IMR-90 (cell line): ENCODE results near the gene BCAS1. TPM values are rescaled to one million over a fixed set of nuclear protein-coding genes. Genes with fewer than 3 reads are reported as not detected.

Experiments
- ATAC-seq: fragments of 200-7000 bp; cut with Tn5 transposase; 2 replicates; pipeline ENCODE4 v1.9.1; 2020; ENCODE audit warnings: low read depth, mild to moderate bottlenecking, moderate library complexity
- BruUV-seq: library from RNA; stranded (reverse); fragments of 400-500 nt; replicated peaks from 2 replicates; lab custom pipeline; 2021; lab: Mats Ljungman, UMichigan
- CTCF ChIA-PET: fragments of 300-600 bp; formaldehyde crosslinking; extraction: SDS; loops from one replicate; lab custom pipeline; 2021; ENCODE audit warnings: antibody characterized with exemption; lab: Yijun Ruan, JAX
- POLR2A ChIA-PET: fragments of 300-600 bp; sonication (Branson Sonifier 250); formaldehyde crosslinking; loops from one replicate; lab custom pipeline; 2022; ENCODE audit warnings: antibody characterized with exemption; ENCODE audit not compliant: unreplicated experiment; lab: Charles Lee
- DNase-seq: peaks from one replicate; pipeline ENCODE4 v3.0.0; 2013
- H2AFZ ChIP-seq: replicated peaks from 2 replicates; pipeline ENCODE3; 2013; ENCODE audit warnings: low read length, mild to moderate bottlenecking; ENCODE audit not compliant: poor library complexity
- H2AK5ac ChIP-seq: 2 replicates; pipeline ENCODE4 v1.6.1; 2013; ENCODE audit warnings: low read depth, low read length, inconsistent platforms
- H2AK9ac ChIP-seq: replicated peaks from 2 replicates; pipeline ENCODE3; 2013; ENCODE audit warnings: mild to moderate bottlenecking, low read depth, low read length, moderate library complexity; ENCODE audit not compliant: poor library complexity
- H2BK120ac ChIP-seq: 2 replicates; pipeline ENCODE4 v1.6.1; 2013; ENCODE audit warnings: low read depth, low read length, inconsistent platforms
- H2BK15ac ChIP-seq: 3 replicates; pipeline ENCODE4 v1.6.1; 2013; ENCODE audit warnings: low read depth, low read length, inconsistent platforms
- H2BK20ac ChIP-seq: 2 replicates; pipeline ENCODE4 v1.6.1; 2013; ENCODE audit warnings: low read depth, mild to moderate bottlenecking, inconsistent platforms, low read length, moderate library complexity
- H2BK5ac ChIP-seq: 2 replicates; pipeline ENCODE4 v1.6.1; 2013; ENCODE audit warnings: mild to moderate bottlenecking, low read depth, low read length, inconsistent platforms; ENCODE audit not compliant: poor library complexity, severe bottlenecking
- H3K14ac ChIP-seq: replicated peaks from 2 replicates; pipeline ENCODE4 v1.6.1; 2013; ENCODE audit warnings: low read depth, low read length, inconsistent platforms
- H3K18ac ChIP-seq: 2 replicates; pipeline ENCODE4 v1.6.1; 2013; ENCODE audit warnings: low read depth, low read length, control low read depth
- H3K23ac ChIP-seq: 2 replicates; pipeline ENCODE4 v1.6.1; 2013; ENCODE audit warnings: low read depth, low read length, inconsistent platforms
- H3K27ac ChIP-seq: 2 replicates; pipeline ENCODE4 v1.5.1; 2013; ENCODE audit warnings: mild to moderate bottlenecking, control low read depth, low read length; ENCODE audit not compliant: insufficient read depth
- H3K27me3 ChIP-seq: 2 replicates; pipeline ENCODE4 v1.6.1; 2013; ENCODE audit warnings: low read length; ENCODE audit not compliant: control insufficient read depth, insufficient read depth
- H3K36me3 ChIP-seq: 2 replicates; pipeline ENCODE4 v1.6.1; 2013; ENCODE audit warnings: low read length, mixed read lengths; ENCODE audit not compliant: control insufficient read depth, insufficient read depth
- H3K4ac ChIP-seq: 2 replicates; pipeline ENCODE4 v1.6.1; 2013; ENCODE audit warnings: low read depth, low read length, inconsistent platforms
- H3K4me1 ChIP-seq: 2 replicates; pipeline ENCODE4 v1.6.1; 2013; ENCODE audit warnings: low read length, mixed read lengths; ENCODE audit not compliant: control insufficient read depth, insufficient read depth
- H3K4me2 ChIP-seq: 2 replicates; pipeline ENCODE4 v1.6.1; 2013; ENCODE audit warnings: low read depth, mild to moderate bottlenecking, control low read depth, low read length, moderate library complexity
- H3K4me3 ChIP-seq: 2 replicates; pipeline ENCODE4 v1.5.1; 2013; ENCODE audit warnings: low read depth, mild to moderate bottlenecking, control low read depth, low read length, moderate library complexity; ENCODE audit not compliant: insufficient read depth
- H3K56ac ChIP-seq: 2 replicates; pipeline ENCODE4 v1.6.1; 2013; ENCODE audit warnings: low read length, inconsistent platforms; ENCODE audit not compliant: insufficient read depth; ENCODE audit errors: extremely low read depth
- H3K79me1 ChIP-seq, 2 experiments: 2 replicates each; pipeline ENCODE4 v1.6.1; 2013; ENCODE audit warnings: low read length in 2 of 2, inconsistent platforms in 1 of 2, low read depth in 1 of 2
- H3K9ac ChIP-seq: 2 replicates; pipeline ENCODE4 v1.6.1; 2013; ENCODE audit warnings: low read depth, low read length, control low read depth
- H3K9me1 ChIP-seq: 2 replicates; pipeline ENCODE4 v1.6.1; 2013; ENCODE audit warnings: low read length, inconsistent platforms; ENCODE audit not compliant: insufficient read depth
- H3K9me3 ChIP-seq: 2 replicates; pipeline ENCODE4 v1.6.1; 2013; ENCODE audit warnings: low read length; ENCODE audit not compliant: control insufficient read depth, insufficient read depth
- H4K20me1 ChIP-seq: 2 replicates; pipeline ENCODE4 v1.6.1; 2013; ENCODE audit warnings: low read length, inconsistent platforms; ENCODE audit not compliant: insufficient read depth
- H4K5ac ChIP-seq: 2 replicates; pipeline ENCODE4 v1.6.1; 2013; ENCODE audit warnings: mild to moderate bottlenecking, low read depth, low read length, control low read depth
- H4K8ac ChIP-seq, 2 experiments: 2 replicates each; pipeline ENCODE4 v1.6.1; 2013; ENCODE audit warnings: low read depth in 2 of 2, low read length in 2 of 2, control low read depth in 1 of 2, inconsistent platforms in 1 of 2
- H4K91ac ChIP-seq: 2 replicates; pipeline ENCODE4 v1.6.1; 2013; ENCODE audit warnings: low read depth, low read length, inconsistent platforms; ENCODE audit not compliant: insufficient read depth
- MAFK ChIP-seq: IDR thresholded peaks from 2 replicates; pipeline ENCODE4 v1.6.1; 2012; ENCODE audit warnings: low read depth, low read length, improper control_type of control experiment
- MAZ ChIP-seq: IDR thresholded peaks from 2 replicates; pipeline ENCODE4 v1.6.1; 2012; ENCODE audit warnings: low read depth, mild to moderate bottlenecking, low read length, improper control_type of control experiment, moderate library complexity, borderline replicate concordance
- MXI1 ChIP-seq: IDR thresholded peaks from 2 replicates; pipeline ENCODE4 v1.6.1; 2012; ENCODE audit warnings: low read depth, mild to moderate bottlenecking, low read length, moderate library complexity, borderline replicate concordance
- NFE2L2 ChIP-seq: fragments of 150-350 bp; IDR thresholded peaks from 2 replicates; pipeline ENCODE4 v1.6.1; 2016; ENCODE audit warnings: low read depth, mild to moderate bottlenecking, low read length
- POLR2A ChIP-seq: IDR thresholded peaks from 2 replicates; pipeline ENCODE4 v1.6.1; 2012; ENCODE audit warnings: mild to moderate bottlenecking, low read depth, low read length
- RFX5 ChIP-seq: IDR thresholded peaks from 2 replicates; pipeline ENCODE4 v1.8.0; 2012; ENCODE audit warnings: low read depth, mild to moderate bottlenecking, low read length, moderate library complexity
- WGBS, 2 experiments: methylation state at CpG; one replicate each; pipeline versions ENCODE4 v1.1.5 to v1.1.7; 2013; ENCODE audit warnings: missing lambda C conversion rate in 2 of 2; ENCODE audit not compliant: insufficient read length in 1 of 2; ENCODE audit errors: extremely low coverage in 2 of 2; 5-methylcytosine and 5-hydroxymethylcytosine counted together
- dilution Hi-C: fragments of 300-500 bp; cut with HindIII; formaldehyde crosslinking; loops from one replicate; pipeline ENCODE4 v1.14.3; 2018; ENCODE audit warnings: low sequenced_read_pairs; ENCODE audit not compliant: unreplicated experiment
- in situ Hi-C: fragments of 300-500 bp; cut with MboI; formaldehyde crosslinking; loops from 3 replicates; pipeline ENCODE4 v1.14.3; 2019; ENCODE audit warnings: low sequenced_read_pairs, inconsistent platforms, mixed read lengths
- intact Hi-C: fragments of 100-400 bp; cut with micrococcal nuclease; formaldehyde crosslinking; loops from 2 replicates; pipeline ENCODE4 v1.10.0; 2022
- polyA plus RNA-seq, 3 experiments: library from polyadenylated mRNA; depleted of rRNA; stranded (reverse); fragments of >200 nt; gene quantifications; 2 replicates each; pipeline ENCODE4 v1.2.3, GENCODE V29; 2012; ENCODE audit warnings: low replicate concordance in 1 of 3
- total RNA-seq: library from RNA; depleted of rRNA; stranded (reverse); fragments of >200 nt; gene quantifications from 2 replicates; pipeline ENCODE4 v1.2.3, GENCODE V29; 2012
- TF ChIP-seq, protein P1 (sequence below): fragments of 150-350 bp; IDR thresholded peaks from 2 replicates; pipeline ENCODE4 v1.6.1; 2016; ENCODE audit warnings: low read depth, mild to moderate bottlenecking, low read length, moderate library complexity, borderline replicate concordance

BCAS1 gene
- total and polyA plus RNA-seq, 2 of the 4 experiments (the other 2 are of a cell fraction), result under 0.01 TPM; not detected in 1

DNA sequence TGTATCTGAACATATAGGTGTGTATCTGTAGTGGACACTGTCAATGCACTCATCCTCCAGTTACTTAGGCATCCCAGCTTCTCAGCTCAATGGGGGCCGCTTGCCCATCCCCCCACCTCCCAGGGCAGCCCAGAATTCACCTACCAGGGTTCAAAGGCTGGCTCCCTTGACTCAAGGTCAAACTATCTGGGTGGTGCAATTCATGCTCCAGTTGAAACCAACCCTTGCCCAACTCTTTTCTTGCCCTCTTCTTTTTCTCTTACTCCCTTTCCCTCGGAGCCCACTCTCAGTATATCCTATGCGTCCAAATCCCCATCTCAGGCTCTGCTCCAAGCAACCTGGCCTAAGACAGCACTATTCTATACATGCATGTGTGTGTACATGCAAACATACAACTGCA lies 127.4 kb downstream of the BCAS1 start:
- Histone ChIP-seq H2AFZ (no peak overlapping the region), H4K91ac (0 out of 2 replicates have a peak overlapping the region, but pooled peaks have one; percentile 23), H2BK20ac (peak overlapping the region; percentile 8; the same call in 1 of the 2 replicates), H3K18ac (no peak overlapping the region), H3K4me1 (peaks cover 8% of the 10 kb centered on the region), H3K4me2 (no peak overlapping the region), H4K8ac (no peak overlapping the region), H2BK5ac (no peak overlapping the region), H4K5ac (no peak overlapping the region), H3K9me3 (no peaks in the 10 kb centered on the region), H3K27ac (no peak overlapping the region), H3K14ac (no peak overlapping the region), H3K9ac (no peak overlapping the region), H3K9me1 (peaks cover 7% of the 10 kb centered on the region), H3K4ac (no peak overlapping the region), H3K56ac (no peak overlapping the region), H3K36me3 (no peaks in the 10 kb centered on the region), H3K79me1 (no peaks in the 10 kb centered on the region; a peak in 1 of 4 replicates), H3K4me3 (no peak overlapping the region), H3K23ac (no peak overlapping the region), H2AK9ac (no peak overlapping the region), H2BK120ac (no peak overlapping the region), H4K20me1 (no peaks in the 10 kb centered on the region), H2BK15ac (no peak overlapping the region; the same call in 2 of the 3 replicates), H3K27me3 (no peaks in the 10 kb centered on the region), H2AK5ac (no peak overlapping the region)
- ChIA-PET CTCF (no interaction called here), POLR2A (no interaction called here)
- intact Hi-C loops (loop anchor here (5.0 kb wide), 1 partner anchor 254 kb away; no protein-coding TSS in a partner anchor), in situ Hi-C loops (loop anchor here (5.0 to 25.0 kb wide), 3 partner anchors 366 to 1456 kb away; no protein-coding TSS in a partner anchor), dilution Hi-C loops (no loop called here)
- DNase-seq (no peak), ATAC-seq (no peak)
- whole genome bisulfite sequencing, 2 experiments, result no CpG with 5 or more reads among the region's 3 CpGs
- TF ChIP-seq, protein P1, sequence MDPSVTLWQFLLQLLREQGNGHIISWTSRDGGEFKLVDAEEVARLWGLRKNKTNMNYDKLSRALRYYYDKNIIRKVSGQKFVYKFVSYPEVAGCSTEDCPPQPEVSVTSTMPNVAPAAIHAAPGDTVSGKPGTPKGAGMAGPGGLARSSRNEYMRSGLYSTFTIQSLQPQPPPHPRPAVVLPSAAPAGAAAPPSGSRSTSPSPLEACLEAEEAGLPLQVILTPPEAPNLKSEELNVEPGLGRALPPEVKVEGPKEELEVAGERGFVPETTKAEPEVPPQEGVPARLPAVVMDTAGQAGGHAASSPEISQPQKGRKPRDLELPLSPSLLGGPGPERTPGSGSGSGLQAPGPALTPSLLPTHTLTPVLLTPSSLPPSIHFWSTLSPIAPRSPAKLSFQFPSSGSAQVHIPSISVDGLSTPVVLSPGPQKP, result no peak
- no peak for TF ChIP-seq POLR2A
- TF ChIP-seq MXI1, result no peak
- no peak for TF ChIP-seq RFX5
- no peak for TF ChIP-seq NFE2L2
- no peak for TF ChIP-seq MAZ
- no peak for TF ChIP-seq MAFK
- BruUV-seq, result no TSS peak
